HG03135 (cell line): ENCODE measurements around the gene SPAST.
"Not testable (repeated sequence)": the region's sequence is repeated elsewhere in the genome, so short reads cannot be mapped to it uniquely, and the experiment has no call there.

Experiments
- ATAC-seq: cut with Tn5 transposase; IDR thresholded peaks from one replicate; pipeline ENCODE4 v1.9.1; 2021; ENCODE audit warnings: mild to moderate bottlenecking, moderate library complexity; ENCODE audit not compliant: unreplicated experiment

The SPAST gene

GRCh38 chr2:32119161-32119560 is 55.8 kb downstream of the SPAST start:
- ATAC-seq, result no peak

DNA sequence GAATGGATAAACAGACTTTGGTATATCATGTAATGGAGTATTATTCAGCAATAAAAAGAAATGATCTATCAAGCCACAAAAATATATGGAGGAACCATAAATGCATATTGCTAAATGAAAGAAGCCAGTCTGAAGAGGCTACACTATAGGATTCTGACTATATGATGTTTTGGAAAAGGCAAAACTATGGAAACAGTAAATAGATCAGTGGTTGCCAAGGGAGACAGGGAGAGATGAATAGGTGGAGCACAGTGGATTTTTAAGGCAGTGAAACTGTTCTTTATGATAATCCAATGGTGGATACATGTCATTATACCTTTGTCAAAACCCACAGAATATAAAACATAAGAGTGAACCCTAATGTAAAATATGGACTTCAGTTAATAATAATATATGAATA is 61.3 kb downstream of the SPAST start:
- no peak for ATAC-seq

- ATAC-seq, result no peak
Measured at GRCh38 chr2:32128636-32129035, 65.3 kb downstream of the SPAST start.

DNA sequence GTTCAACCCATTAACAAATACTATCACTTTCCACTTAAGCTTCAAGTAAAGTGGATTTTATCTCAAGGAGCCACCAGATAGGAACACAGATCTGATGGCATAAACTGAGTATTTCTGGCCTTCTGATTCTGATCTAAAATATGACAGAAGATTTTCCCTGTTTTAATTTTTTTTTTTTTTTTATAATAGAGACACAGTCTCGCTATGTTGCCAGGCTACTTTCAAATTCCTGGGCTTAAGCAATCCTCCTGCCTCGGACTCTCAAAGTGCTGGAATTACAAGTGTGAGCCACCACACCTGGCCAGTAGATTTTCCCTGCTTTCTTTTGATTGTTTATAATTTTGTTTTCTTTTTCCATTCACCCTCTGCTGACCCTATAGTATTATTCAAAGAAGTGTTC is 65.7 kb downstream of the SPAST start:
- ATAC-seq, result no peak

GRCh38 chr2:32135409-32135808 is 72.1 kb downstream of the SPAST start:
- ATAC-seq, result no peak

GRCh38 chr2:32136097-32136496 is 72.7 kb downstream of the SPAST start:
- ATAC-seq, result no peak

DNA sequence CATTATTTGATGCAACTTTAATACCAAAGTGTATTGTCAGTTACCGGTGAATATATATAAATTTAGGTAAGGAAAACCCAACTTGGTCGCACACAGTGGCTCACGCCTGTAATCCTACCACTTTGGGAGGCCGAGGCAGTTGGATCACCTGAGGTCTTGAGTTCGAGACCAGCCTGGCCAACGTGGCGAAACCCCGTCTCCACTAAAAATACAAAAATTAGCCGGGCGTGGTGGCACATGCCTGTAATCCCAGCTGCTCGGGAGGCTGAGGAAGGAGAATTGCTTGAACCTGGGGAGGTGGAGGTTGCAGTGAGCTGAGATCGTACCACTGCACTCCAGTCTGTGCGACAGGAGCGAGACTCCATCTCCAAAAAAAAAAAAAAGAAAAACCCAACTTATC is 88.2 kb downstream of the SPAST start:
- not testable (repeated sequence) for ATAC-seq

DNA sequence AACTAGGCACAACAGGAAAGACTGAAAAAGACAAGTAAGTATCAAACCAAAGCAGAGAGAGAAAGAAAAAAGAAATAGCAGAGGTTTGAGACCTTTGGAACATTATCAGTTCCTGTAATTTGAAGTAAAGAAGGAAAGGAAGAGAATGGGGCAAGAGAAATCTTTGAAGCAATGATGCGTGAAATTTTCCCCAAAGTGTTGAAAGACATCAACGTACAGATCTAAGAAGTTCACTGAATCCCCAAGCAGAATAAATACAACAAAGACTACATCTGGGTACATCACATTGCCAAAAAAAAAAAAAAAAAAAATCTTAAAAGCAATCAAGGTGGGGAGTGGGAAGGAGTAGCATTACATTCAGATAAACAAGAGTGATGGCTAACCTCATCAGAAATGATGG is 96.3 kb downstream of the SPAST start:
- no peak for ATAC-seq

- ATAC-seq, result no peak
Measured at GRCh38 chr2:32161296-32161695, 97.9 kb downstream of the SPAST start.

DNA sequence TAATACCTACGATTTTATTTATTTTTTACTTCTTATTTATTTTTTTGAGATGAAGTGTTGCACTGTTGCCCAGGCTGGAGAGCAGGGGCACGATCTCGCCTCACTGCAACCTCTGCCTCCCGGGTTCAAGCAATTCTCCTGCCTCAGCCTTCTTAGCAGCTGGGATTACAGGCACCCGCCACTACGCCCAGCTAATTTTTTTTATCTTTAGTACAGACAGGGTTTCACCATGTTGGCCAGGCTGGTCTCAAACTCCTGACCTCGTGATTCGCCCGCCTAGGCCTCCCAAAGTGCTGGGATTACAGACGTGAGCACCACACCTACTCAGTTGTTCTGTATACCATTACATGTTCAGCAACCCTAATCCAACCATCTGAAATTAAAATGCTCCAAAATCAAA is 100.9 kb downstream of the SPAST start:
- not testable (repeated sequence) for ATAC-seq

- not testable (repeated sequence) for ATAC-seq
Measured at GRCh38 chr2:32165027-32165347, 101.6 kb downstream of the SPAST start.

- ATAC-seq, result no peak
Measured at GRCh38 chr2:32166115-32166574, 102.8 kb downstream of the SPAST start.

GRCh38 chr2:32168513-32168912 is 105.2 kb downstream of the SPAST start:
- no peak for ATAC-seq

DNA sequence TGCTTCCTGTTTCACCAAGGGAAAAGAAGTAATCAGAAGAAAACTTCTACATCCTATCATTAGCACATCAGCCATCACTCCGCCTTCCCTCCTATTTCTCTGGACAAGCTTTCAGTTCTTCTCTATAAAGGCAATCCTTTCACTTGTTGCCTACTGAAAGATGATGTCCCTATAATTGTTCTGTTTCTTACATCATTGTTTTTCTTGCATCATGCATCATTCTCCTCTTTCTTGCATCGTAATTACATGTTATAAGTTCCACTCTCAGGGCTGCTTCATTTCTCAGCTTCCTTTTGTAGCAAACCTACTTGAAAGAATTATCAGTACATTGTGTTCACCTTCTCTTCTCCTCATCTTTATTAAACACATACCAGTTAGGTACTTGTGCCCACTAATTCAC is 109.5 kb downstream of the SPAST start:
- ATAC-seq, result no peak

DNA sequence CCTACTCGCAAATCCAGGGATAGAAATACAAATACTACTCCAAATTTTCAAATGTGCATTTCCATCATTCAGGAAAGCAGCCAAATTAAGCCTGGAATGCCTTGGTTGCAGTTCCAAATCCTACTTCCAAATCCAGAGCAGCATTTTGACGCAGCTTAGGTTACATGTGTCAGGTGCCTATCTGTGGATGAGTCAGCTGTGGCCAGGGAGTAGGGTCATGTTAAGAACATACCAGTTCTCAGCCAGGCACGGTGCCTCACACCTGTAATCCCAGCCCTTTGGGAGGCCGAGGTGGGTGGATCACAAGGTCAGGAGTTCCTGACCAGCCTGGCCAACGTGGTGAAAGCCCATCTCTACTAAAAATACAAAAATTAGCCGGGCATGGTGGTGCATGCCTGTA is 119.3 kb downstream of the SPAST start:
- ATAC-seq, result no peak

GRCh38 chr2:32189011-32189410 is 125.7 kb downstream of the SPAST start:
- no peak for ATAC-seq

GRCh38 chr2:32192418-32192817 is 129.1 kb downstream of the SPAST start:
- ATAC-seq, result no peak

DNA sequence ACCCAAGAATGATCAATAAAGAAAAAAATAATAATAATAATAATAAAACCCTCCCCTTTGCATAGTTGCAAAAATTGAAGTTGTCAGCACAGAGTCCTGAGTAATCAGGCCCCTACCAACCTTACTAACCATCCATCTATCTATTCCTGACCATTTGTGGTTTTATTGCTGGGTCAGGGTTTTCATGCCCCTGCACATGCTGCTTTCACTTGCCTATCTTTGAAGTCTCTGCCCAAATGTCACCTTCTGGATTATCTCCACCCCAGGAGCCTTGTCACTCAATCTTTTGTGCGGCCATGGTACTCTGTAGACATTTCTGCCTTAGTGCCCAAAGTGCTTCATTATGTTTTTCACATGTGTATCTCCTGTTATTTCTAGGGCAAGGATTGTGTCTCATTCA is 137.5 kb downstream of the SPAST start:
- no peak for ATAC-seq

- not testable (repeated sequence) for ATAC-seq
Measured at GRCh38 chr2:32203428-32203827, 140.1 kb downstream of the SPAST start.
